GM23338 (cell line): ENCODE measurements around the gene BLOC1S5. TPM values are rescaled to one million over a fixed set of nuclear protein-coding genes. Genes with fewer than 3 reads are reported as not detected.

ENCODE experiments used
- ATAC-seq: fragments of 200-7000 bp; cut with Tn5 transposase; 3 replicates; pipeline ENCODE4 v1.9.1; 2020
- DNase-seq: peaks from one replicate; pipeline ENCODE4 v3.0.0-alpha.2; 2015; ENCODE audit warnings: low spot score
- H2AFZ ChIP-seq: fragments of 200-600 bp; sonication (generic); 2 replicates; pipeline ENCODE4 v1.8.0; 2016; ENCODE audit warnings: antibody characterized with exemption, mild to moderate bottlenecking, moderate library complexity
- H3F3A ChIP-seq: fragments of 200-600 bp; sonication (generic); replicated peaks from 2 replicates; pipeline ENCODE4 v1.8.0; 2017; ENCODE audit warnings: antibody characterized with exemption, mixed run types, low read depth
- H3K27ac ChIP-seq: fragments of 200-600 bp; sonication (generic); 2 replicates; pipeline ENCODE4 v1.6.1; 2016; ENCODE audit warnings: low read depth
- H3K27me3 ChIP-seq: fragments of 200-600 bp; sonication (generic); 2 replicates; pipeline ENCODE4 v1.8.0; 2016; ENCODE audit warnings: mild to moderate bottlenecking, mixed run types, moderate library complexity; ENCODE audit not compliant: insufficient read depth
- H3K36me3 ChIP-seq: fragments of 200-600 bp; sonication (generic); 2 replicates; pipeline ENCODE4 v1.8.0; 2016; ENCODE audit warnings: mild to moderate bottlenecking; ENCODE audit not compliant: insufficient read depth
- H3K4me1 ChIP-seq: fragments of 200-600 bp; sonication (generic); 2 replicates; pipeline ENCODE4 v1.8.0; 2016; ENCODE audit warnings: mild to moderate bottlenecking, moderate library complexity; ENCODE audit not compliant: insufficient read depth
- H3K4me2 ChIP-seq: fragments of 200-600 bp; sonication (generic); 2 replicates; pipeline ENCODE4 v1.7.1; 2017; ENCODE audit warnings: mixed run types
- H3K4me3 ChIP-seq: fragments of 200-600 bp; sonication (generic); 2 replicates; pipeline ENCODE4 v1.6.1; 2016; ENCODE audit warnings: mixed run types
- H3K79me2 ChIP-seq: fragments of 200-600 bp; sonication (generic); replicated peaks from 2 replicates; pipeline ENCODE4 v1.8.0; 2017; ENCODE audit warnings: mild to moderate bottlenecking; ENCODE audit not compliant: insufficient read depth
- H3K9me2 ChIP-seq: fragments of 200-600 bp; sonication (generic); 2 replicates; pipeline ENCODE4 v1.8.0; 2017; ENCODE audit not compliant: insufficient read depth
- H4K20me1 ChIP-seq: fragments of 200-600 bp; sonication (generic); replicated peaks from 2 replicates; pipeline ENCODE4 v1.8.0; 2017; ENCODE audit warnings: mild to moderate bottlenecking; ENCODE audit not compliant: insufficient read depth
- H3K27ac Mint-ChIP-seq: 2 replicates; pipeline ENCODE4 v1.8.0; 2020; ENCODE audit warnings: inconsistent platforms, mild to moderate bottlenecking, moderate library complexity, mixed read lengths
- H3K27me3 Mint-ChIP-seq: 3 replicates; pipeline ENCODE4 v1.8.0; 2022; ENCODE audit warnings: low read depth, mild to moderate bottlenecking, moderate library complexity, mixed read lengths, inconsistent platforms; ENCODE audit not compliant: insufficient read depth, poor library complexity
- H3K36me3 Mint-ChIP-seq: 3 replicates; pipeline ENCODE4 v1.8.0; 2021; ENCODE audit warnings: low read depth, mild to moderate bottlenecking, inconsistent platforms, moderate library complexity, mixed read lengths
- H3K4me1 Mint-ChIP-seq: 3 replicates; pipeline ENCODE4 v1.8.0; 2020; ENCODE audit warnings: mild to moderate bottlenecking, inconsistent platforms, mixed read lengths
- H3K4me3 Mint-ChIP-seq: 3 replicates; pipeline ENCODE4 v1.8.0; 2021; ENCODE audit warnings: moderate library complexity, mild to moderate bottlenecking, inconsistent platforms, mixed read lengths
- H3K9me3 Mint-ChIP-seq: 3 replicates; pipeline ENCODE4 v1.8.0; 2020; ENCODE audit warnings: moderate library complexity, mild to moderate bottlenecking, inconsistent platforms, mixed read lengths
- EZH2phosphoT487 ChIP-seq: fragments of 200-600 bp; sonication (generic); IDR thresholded peaks from one replicate; pipeline ENCODE4 v1.8.1; 2018; ENCODE audit warnings: antibody characterized with exemption; ENCODE audit not compliant: unreplicated experiment
- JUNB ChIP-seq: IDR thresholded peaks from one replicate; pipeline ENCODE4 v1.6.1; 2016; ENCODE audit warnings: antibody characterized with exemption; ENCODE audit not compliant: unreplicated experiment
- ZNF114 ChIP-seq: fragments of 250-450 bp; sonication (Bioruptor Pico); IDR thresholded peaks from 2 replicates; pipeline ENCODE4 v1.5.0; 2020; ENCODE audit warnings: mild to moderate bottlenecking, moderate library complexity
- polyA plus RNA-seq: library from polyadenylated mRNA; unstranded; fragments of >200 nt; fragmentation: Nextera tagmentation; extraction: Ambion mirVana; gene quantifications from 2 replicates; pipeline ENCODE4 v1.2.1, GENCODE V29; 2016
- total RNA-seq: library from RNA; depleted of rRNA; stranded (reverse); fragments of >200 nt; shearing (Covaris generic); gene quantifications from 2 replicates; pipeline ENCODE4 v1.2.3, GENCODE V29; 2014
- TF ChIP-seq, protein P1 (sequence below): fragments of 250-450 bp; sonication (Bioruptor Pico); IDR thresholded peaks from 2 replicates; pipeline ENCODE4 v1.5.0; 2020; ENCODE audit warnings: mild to moderate bottlenecking, moderate library complexity

BLOC1S5 gene
- total and polyA plus RNA-seq, 2 experiments from 2014 or later, result 14.9 to 16.6 TPM

DNA sequence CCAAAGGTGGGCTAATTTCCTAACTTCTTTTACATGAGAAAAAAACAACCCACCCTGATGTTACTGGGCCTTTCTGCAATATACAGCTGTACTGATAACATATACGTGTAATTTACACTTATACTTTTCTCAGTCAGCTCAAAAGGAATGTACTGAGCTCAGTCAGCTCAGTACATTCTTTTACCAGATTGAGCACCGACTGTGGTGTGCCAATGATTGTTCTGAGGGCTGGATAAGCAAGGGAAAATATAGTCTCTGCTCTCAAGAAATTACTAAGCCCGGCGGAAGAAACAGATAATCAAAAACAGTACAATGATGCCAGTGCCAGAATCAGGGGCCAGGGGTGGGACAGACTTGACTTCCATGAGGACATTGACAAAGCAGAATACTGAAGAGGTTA, 10.0 kb upstream of the BLOC1S5 start (continued):
- TF ChIP-seq, protein P1, sequence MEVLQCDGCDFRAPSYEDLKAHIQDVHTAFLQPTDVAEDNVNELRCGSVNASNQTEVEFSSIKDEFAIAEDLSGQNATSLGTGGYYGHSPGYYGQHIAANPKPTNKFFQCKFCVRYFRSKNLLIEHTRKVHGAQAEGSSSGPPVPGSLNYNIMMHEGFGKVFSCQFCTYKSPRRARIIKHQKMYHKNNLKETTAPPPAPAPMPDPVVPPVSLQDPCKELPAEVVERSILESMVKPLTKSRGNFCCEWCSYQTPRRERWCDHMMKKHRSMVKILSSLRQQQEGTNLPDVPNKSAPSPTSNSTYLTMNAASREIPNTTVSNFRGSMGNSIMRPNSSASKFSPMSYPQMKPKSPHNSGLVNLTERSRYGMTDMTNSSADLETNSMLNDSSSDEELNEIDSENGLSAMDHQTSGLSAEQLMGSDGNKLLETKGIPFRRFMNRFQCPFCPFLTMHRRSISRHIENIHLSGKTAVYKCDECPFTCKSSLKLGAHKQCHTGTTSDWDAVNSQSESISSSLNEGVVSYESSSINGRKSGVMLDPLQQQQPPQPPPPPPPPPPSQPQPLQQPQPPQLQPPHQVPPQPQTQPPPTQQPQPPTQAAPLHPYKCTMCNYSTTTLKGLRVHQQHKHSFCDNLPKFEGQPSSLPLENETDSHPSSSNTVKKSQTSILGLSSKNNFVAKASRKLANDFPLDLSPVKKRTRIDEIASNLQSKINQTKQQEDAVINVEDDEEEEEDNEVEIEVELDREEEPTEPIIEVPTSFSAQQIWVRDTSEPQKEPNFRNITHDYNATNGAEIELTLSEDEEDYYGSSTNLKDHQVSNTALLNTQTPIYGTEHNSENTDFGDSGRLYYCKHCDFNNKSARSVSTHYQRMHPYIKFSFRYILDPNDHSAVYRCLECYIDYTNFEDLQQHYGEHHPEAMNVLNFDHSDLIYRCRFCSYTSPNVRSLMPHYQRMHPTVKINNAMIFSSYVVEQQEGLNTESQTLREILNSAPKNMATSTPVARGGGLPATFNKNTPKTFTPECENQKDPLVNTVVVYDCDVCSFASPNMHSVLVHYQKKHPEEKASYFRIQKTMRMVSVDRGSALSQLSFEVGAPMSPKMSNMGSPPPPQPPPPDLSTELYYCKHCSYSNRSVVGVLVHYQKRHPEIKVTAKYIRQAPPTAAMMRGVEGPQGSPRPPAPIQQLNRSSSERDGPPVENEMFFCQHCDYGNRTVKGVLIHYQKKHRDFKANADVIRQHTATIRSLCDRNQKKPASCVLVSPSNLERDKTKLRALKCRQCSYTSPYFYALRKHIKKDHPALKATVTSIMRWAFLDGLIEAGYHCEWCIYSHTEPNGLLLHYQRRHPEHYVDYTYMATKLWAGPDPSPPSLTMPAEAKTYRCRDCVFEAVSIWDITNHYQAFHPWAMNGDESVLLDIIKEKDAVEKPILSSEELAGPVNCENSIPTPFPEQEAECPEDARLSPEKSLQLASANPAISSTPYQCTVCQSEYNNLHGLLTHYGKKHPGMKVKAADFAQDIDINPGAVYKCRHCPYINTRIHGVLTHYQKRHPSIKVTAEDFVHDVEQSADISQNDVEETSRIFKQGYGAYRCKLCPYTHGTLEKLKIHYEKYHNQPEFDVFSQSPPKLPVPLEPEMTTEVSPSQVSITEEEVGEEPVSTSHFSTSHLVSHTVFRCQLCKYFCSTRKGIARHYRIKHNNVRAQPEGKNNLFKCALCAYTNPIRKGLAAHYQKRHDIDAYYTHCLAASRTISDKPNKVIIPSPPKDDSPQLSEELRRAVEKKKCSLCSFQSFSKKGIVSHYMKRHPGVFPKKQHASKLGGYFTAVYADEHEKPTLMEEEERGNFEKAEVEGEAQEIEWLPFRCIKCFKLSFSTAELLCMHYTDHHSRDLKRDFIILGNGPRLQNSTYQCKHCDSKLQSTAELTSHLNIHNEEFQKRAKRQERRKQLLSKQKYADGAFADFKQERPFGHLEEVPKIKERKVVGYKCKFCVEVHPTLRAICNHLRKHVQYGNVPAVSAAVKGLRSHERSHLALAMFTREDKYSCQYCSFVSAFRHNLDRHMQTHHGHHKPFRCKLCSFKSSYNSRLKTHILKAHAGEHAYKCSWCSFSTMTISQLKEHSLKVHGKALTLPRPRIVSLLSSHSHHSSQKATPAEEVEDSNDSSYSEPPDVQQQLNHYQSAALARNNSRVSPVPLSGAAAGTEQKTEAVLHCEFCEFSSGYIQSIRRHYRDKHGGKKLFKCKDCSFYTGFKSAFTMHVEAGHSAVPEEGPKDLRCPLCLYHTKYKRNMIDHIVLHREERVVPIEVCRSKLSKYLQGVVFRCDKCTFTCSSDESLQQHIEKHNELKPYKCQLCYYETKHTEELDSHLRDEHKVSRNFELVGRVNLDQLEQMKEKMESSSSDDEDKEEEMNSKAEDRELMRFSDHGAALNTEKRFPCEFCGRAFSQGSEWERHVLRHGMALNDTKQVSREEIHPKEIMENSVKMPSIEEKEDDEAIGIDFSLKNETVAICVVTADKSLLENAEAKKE (CRISPR knock-in tag), result no peak
- no peak for TF ChIP-seq ZNF114 (CRISPR knock-in tag)
- TF ChIP-seq JUNB, result no peak

DNA sequence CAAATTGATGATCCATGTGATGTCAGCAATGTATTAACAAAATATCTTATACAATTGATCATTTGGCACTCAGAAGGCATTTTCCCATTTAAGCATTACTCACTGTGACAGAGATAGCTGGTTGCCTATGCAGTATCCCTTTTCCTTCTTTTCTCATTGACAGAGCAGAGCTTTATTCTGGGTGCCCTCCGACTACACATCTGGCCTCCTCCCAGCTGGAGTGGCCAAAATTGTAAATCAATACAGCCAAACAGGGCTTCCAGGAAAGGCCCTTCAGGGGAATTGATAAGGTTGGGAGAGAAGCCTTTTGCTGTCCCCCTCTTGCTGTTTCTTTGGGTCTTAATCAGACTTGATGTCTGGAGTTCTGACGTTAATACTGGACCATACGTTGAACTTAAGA, 9.6 kb upstream of the BLOC1S5 start:
- Mint-ChIP-seq H3K4me3 (no peak overlapping the region), H3K4me1 (no peaks in the 10 kb centered on the region), H3K9me3 (no peaks in the 10 kb centered on the region), H3K36me3 (peaks cover 16% of the 10 kb centered on the region), H3K27ac (no peak overlapping the region), H3K27me3 (peaks cover 3% of the 10 kb centered on the region)
- Histone ChIP-seq H3F3A (no peaks in the 10 kb centered on the region), H3K27me3 (no peaks in the 10 kb centered on the region), H2AFZ (no peak overlapping the region), H4K20me1 (no peaks in the 10 kb centered on the region; the same call in 1 of the 2 replicates), H3K9me2 (peaks cover 5% of the 10 kb centered on the region; the same call in 1 of the 2 replicates), H3K27ac (no peak overlapping the region), H3K4me1 (no peaks in the 10 kb centered on the region; the same call in 1 of the 2 replicates), H3K4me2 (no peak overlapping the region), H3K36me3 (no peaks in the 10 kb centered on the region; the same call in 1 of the 2 replicates), H3K79me2 (no peaks in the 10 kb centered on the region), H3K4me3 (no peak overlapping the region)
- DNase-seq, result no peak
- no peak for ATAC-seq
- TF ChIP-seq EZH2phosphoT487 (no peak), ZNF114 (CRISPR knock-in tag) (no peak)
- TF ChIP-seq, protein P1 (CRISPR knock-in tag), result no peak
